ENCODE results near the gene ZNF443.
"Not testable (repeated sequence)": the region's sequence is repeated elsewhere in the genome, so short reads cannot be mapped to it uniquely, and the experiment has no call there.

ZNF443 gene

GRCh38 chr19:12440541-12441316 is at the start of gene ZNF443:
Gene ZNF443, minus strand, starts transcription at chr19:12441021. Its CDS starts 107 bp downstream, at chr19:12440914.
- DNase-seq: peak; percentile 95 to 96

GRCh38 chr19:12486265-12486783 is 45.5 kb upstream of the ZNF443 start:
- not testable (repeated sequence) for DNase-seq

GRCh38 chr19:12485571-12485970 is 44.8 kb upstream of the ZNF443 start:
- DNase-seq: no peak

- no peak for DNase-seq
Observed at GRCh38 chr19:12485052-12485416, 44.2 kb upstream of the ZNF443 start.

GRCh38 chr19:12484371-12485051 is 43.7 kb upstream of the ZNF443 start, which contains the start of gene ZNF709:
Gene ZNF709, minus strand, starts transcription at chr19:12484816. Its CDS starts 159 bp downstream, at chr19:12484657.
- DNase-seq: peak; percentile 56 to 87

GRCh38 chr19:12484011-12484370 is 43.2 kb upstream of the ZNF443 start:
- no peak for DNase-seq

- no peak for DNase-seq
Observed at GRCh38 chr19:12482509-12482886, 41.7 kb upstream of the ZNF443 start.

GRCh38 chr19:12481781-12482508 is 41.1 kb upstream of the ZNF443 start:
- no peak for DNase-seq

- no peak for DNase-seq
Observed at GRCh38 chr19:12478234-12478941, 37.6 kb upstream of the ZNF443 start.

GRCh38 chr19:12467651-12468050 is 26.8 kb upstream of the ZNF443 start:
- DNase-seq: not testable (repeated sequence)

GRCh38 chr19:12465211-12465610 is 24.4 kb upstream of the ZNF443 start:
- DNase-seq: no peak

- DNase-seq: no peak
Observed at GRCh38 chr19:12464769-12465168, 23.9 kb upstream of the ZNF443 start.

GRCh38 chr19:12464139-12464538 is 23.3 kb upstream of the ZNF443 start:
- DNase-seq: not testable (repeated sequence)

GRCh38 chr19:12453495-12453894 is 12.7 kb upstream of the ZNF443 start:
- DNase-seq: no peak

GRCh38 chr19:12450844-12451243 is 10.0 kb upstream of the ZNF443 start:
- no peak for DNase-seq

- no peak for DNase-seq
Observed at GRCh38 chr19:12448808-12449207, 8.0 kb upstream of the ZNF443 start.

GRCh38 chr19:12439686-12440540 is 908 bp downstream of the ZNF443 start:
- not testable (repeated sequence) for DNase-seq

GRCh38 chr19:12430726-12431299 is 10.0 kb downstream of the ZNF443 start:
- DNase-seq: not testable (repeated sequence)

GRCh38 chr19:12425888-12426274 is 14.9 kb downstream of the ZNF443 start:
- no peak for DNase-seq

- DNase-seq: no peak
Observed at GRCh38 chr19:12425236-12425887, 15.5 kb downstream of the ZNF443 start.

GRCh38 chr19:12417273-12417672 is 23.5 kb downstream of the ZNF443 start:
- not testable (repeated sequence) for DNase-seq
